HG02588 (cell line): ENCODE measurements around the gene EFL1.
"Not testable (repeated sequence)": the region's sequence is repeated elsewhere in the genome, so short reads cannot be mapped to it uniquely, and the experiment has no call there.

Experiments used
- ATAC-seq: cut with Tn5 transposase; IDR thresholded peaks from one replicate; pipeline ENCODE4 v1.9.1; 2021; ENCODE audit warnings: mild to moderate bottlenecking, moderate library complexity; ENCODE audit not compliant: unreplicated experiment

Gene EFL1

DNA sequence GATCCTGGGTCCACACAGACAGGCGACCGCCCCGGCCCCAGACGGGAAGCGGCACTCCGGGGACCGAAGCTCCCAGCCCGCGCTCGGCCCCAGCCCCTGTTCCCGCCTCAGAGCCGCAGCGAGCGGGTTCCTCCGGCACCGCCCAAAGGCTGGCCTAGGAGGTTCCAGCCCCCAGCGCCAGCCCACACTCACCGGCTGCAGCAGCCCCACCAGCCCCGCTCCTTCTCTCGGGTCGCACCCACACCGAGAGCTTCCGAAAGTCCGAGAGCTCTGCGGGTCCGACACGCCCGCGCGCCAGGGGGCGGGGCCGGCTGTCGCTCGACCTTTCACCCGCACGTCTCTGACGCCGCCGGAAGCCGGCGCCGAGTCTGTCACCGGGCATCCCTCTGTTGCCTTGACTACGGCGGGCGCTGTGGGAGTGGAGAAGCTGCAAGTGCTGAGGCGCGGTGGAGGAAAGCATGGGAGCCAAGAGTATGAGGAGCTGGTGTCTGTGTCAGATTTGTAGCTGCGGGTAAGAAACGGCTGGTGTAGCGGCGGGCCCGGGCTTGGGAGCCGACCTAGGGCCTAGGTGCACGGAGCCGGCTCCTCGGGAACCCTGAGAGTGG lies at the start of gene EFL1, which contains the start of gene SAXO2:
Gene EFL1 (minus strand): TSS at position 313 of the 605 bp plus-strand sequence. CDS start 956 bp downstream, outside the sequence.
Gene SAXO2 (plus strand): TSS at position 397 of the 605 bp plus-strand sequence. CDS start 62 bp downstream, at position 459.
- peak; percentile 97 for ATAC-seq

DNA sequence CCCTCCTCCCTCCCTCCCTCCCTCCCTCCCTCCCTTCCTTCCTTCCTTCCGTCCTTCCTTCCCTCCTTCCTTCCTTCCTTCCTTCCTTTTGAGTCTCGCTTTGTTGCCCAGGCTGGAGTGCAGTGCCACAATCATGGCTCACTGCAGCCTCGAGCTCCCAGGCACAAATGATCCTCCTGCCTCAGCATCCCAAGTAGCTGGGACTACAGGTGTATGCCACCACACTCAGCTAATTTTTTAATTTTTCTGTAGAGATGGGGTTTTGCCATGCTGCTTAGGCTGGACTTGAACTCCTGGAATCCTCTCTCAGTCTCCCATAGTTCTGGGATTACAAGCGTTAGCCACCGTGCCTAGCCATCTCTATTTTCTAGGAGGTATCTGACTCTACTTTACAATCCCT lies 48.8 kb upstream of the EFL1 start:
- not testable (repeated sequence) for ATAC-seq

DNA sequence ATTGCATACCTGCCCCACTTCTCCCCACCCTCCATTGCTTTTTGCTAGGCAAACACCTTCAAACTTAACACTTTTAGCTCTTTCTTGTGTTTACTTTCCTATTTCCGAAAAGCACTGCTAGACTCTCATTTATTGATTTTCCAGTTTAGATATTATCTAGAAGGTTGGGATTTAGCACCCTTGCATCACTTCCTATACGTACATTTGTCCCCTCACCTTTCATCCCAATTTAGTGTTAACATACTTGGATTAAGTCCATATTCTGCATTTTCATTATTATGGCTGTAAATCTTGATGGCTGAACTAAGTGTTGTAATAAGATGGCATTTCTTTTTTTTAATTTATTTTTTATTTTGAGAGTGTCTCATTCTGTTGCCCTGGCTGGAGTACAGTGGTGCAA lies 47.3 kb upstream of the EFL1 start:
- no peak for ATAC-seq

DNA sequence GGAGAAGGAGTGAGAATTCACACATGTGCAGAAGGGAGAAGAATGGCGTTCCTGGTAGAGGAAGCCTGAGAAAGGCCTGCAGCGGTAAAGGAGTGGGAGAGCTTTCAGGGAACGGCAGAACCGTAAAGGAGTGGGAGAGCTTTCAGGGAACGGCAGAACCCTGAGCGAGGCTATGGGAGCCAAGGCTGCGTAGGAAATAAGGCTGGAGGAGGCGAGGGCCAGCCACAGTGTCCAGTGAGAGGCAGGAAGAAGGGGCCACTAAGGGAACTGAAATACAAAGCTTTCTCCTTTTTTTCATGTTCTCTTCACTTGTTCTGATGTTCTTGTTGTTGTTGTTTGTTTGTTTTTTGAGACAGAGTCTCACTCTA lies 45.2 kb upstream of the EFL1 start:
- ATAC-seq = no peak

DNA sequence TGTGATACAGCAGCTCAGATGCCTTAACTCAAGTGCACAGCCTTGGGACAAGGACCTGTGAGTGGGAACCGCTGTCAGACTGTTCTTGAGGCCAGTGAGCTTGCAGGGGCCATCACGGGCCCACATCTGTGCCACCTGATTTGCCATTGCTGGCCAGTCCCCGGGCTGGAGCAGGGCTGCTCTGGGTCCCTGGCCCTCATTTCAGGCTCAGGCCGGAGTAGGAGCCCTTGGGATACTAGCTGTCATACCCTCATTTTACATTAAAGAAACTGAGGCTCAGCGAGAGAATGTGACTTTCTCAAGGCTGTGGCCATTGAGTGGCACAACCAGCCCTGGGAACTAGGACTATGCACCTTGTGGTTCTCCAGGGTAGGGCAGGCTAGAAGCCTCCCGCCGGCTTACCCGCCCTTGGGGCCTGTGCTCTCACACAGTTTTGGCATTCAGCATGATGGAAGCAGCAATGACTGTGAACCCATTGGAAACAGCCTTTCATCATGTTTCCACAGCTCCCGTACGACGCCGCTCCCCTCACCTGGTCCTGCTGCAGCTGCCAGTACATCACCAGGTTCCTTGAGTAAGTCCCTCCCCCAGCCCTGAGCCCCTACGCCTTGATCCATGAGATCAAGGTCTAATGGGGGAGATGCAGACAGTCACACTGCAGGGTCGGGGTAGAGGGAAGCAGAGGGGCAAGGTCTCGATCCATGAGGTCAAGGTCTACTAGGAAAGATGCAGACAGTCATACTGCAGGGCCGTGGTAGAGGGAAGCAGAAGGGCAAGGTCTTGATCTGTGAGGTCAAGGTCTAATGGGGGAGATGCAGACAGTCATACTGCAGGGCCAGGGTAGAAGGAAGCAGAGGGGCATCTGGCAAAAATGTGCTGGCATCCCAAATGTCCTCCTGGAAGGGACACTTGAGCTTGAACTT lies 44.5 kb upstream of the EFL1 start:
- no peak for ATAC-seq

- no peak for ATAC-seq
These were observed 43.1 kb upstream of the EFL1 start for GRCh38 chr15:82305621-82306048.

- no peak for ATAC-seq
These were observed 42.2 kb upstream of the EFL1 start for GRCh38 chr15:82304778-82305090.

DNA sequence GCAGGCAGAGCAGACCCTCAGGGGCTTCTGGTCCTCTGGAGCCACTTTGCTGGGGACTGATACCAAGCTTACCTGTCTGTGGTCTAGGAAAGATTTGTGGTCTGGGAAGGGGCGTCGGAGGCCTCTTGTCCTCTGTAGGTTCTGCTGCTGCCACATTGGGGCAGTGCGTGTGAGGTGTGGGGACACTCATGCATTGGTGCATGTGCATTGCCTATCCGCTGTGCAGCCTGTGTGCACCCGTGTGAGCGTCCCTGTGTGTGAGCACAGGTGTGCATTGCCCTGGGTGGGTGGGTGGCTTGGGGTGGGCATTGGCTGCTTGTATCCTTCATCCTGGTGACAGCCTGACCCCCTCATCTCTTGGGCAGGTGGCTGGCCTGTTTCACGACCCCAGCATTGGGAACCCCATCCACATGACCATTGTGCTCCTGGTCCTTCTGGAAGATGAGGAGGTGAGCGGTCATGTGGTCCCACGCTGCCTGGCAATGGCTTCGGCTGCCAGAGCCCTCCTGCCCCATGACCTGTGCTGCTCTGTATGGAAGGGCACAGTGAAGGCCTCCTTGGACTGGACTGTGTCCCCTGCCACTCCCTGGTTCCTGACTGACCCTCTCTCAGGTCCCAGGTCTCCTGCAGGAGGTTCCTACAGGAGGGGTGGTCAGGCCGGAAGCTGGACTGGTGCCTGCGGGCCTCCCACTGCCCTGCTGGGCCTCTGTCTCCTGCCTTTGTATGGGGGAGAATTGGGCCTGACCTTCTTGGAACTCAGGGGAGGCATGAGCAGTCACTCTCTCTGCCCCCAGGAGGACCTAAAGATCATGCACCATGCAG lies 41.6 kb upstream of the EFL1 start:
- ATAC-seq = no peak

DNA sequence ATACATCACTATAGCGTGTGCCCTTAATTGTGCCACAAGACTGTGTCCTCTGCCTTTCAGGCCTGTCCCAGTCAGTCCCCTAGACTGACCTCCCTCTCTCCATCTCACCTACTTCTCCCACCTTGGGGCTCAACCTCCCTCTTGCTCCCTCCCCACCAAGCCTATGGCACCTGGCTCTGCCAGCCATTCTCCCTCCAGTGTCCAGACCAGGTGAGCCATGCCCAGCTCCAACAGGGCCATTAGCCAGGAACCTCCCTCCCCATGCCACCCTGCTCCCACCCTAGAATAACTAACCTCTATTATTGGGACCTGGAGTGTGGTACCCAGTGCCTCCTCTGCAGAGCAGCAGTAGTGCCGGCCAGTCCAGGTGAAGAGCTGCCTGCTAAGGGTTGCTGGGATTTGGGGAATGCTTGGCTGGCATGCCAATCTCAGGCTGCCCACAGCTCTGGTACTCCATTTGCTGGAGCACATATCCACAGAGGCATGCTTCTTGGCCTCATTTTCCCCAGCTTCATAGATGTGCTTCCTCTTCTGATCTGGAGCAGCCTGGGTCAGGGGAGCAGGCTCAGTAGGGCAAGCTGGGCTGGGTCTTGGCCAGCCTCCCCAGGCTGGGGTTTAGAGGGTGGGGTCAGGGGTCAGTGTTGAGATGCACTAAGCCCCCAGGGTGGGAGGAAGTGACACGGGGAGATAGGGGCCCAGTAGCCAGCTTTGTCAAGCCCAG lies 38.9 kb upstream of the EFL1 start:
- no peak for ATAC-seq

DNA sequence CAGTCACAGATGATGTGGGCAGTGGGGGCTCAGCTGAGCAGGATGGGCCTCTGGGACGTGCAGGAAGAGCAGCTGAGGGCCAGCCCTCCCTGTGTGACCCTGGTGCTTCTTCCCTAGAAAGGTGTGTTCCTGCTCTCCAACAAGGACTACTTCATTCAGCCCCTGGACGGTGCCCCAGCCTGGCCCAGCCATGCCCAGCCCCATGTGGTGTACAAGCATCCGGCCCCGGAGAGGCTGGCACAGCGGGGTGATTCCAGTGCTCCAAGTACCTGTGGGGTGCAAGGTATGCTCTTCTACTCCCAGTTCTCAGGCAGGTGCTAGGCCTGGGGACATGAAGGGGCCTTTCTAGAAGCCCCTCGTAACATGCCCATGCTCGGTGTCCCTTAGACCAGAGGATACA lies 38.3 kb upstream of the EFL1 start:
- ATAC-seq = no peak

DNA sequence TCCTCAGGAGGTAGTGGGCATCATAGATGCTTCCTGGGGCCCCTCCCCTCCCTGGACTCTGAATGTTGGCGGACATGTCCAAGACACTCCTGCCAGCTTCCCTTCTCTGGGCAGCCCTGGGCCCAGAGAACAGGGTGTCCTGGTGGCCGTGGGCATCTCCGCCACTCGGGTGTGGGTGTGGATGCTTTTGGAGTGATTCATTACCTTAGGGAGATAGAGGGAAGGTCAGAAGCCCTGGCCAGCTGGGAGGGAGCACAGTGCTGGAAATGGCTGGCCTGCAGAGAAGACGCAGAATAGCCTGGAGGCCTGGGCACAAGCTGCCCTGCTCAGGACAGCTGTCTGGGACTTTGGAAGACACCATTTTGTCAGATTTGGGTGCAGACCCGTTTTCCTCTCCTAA lies 37.8 kb upstream of the EFL1 start:
- ATAC-seq = not testable (repeated sequence)

DNA sequence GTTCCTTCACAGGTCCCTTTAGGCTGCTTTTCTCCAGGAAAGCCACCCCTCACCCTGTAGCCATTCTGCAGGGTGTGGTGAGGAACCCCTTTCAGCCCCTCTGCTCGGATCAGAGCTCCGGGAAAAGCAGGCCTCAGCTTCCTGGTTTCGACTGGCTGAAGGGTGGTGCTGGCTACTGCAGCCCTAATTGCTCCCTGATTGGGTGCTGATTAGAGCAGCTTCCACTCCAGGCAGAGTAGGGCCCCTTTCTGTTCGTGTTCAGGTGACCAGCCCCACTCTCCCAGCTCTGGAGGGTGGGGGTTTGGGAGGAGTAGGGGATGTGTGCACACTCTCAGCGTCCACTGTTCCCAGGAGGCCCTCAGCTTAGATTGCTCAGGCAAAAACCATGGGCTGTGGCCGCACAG lies 37.0 kb upstream of the EFL1 start:
- not testable (repeated sequence) for ATAC-seq

DNA sequence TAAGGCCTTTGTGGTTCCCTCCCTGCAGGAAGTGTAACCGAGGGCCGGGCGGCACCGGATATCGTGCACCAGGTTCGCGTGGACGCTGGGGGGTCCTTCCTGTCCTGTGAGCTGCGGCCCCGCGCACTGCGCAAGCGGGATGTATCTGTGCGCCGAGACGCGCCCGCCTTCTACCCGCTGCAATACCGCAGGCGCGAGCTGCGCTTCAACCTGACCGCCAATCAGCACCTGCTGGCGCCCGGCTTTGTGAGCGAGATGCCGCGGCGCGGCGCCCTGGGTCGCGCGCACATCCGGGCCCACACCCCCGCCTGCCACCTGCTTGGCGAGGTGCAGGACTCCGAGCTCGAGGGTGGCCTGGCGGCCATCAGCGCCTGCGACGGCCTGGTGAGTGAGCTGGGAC lies 36.0 kb upstream of the EFL1 start:
- no peak for ATAC-seq

DNA sequence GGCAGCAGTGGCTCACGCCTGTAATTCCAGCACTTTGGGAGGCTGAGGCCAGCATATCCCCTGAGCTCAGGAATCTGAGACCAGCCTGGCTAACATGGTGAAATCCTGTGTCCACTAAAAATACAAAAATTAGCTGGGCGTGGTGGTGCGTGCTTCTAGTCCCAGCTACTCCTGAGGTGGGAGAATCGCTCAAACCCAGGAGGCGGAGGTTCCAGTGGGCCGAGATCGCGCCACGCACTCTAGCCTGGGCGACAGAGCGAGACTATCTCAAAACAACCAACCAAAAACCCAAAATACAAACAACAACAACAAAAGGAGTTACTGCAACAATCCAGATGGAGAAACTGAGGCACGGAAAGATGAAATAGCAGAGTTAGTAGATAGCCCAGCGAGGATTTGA lies 35.5 kb upstream of the EFL1 start:
- ATAC-seq = no peak

DNA sequence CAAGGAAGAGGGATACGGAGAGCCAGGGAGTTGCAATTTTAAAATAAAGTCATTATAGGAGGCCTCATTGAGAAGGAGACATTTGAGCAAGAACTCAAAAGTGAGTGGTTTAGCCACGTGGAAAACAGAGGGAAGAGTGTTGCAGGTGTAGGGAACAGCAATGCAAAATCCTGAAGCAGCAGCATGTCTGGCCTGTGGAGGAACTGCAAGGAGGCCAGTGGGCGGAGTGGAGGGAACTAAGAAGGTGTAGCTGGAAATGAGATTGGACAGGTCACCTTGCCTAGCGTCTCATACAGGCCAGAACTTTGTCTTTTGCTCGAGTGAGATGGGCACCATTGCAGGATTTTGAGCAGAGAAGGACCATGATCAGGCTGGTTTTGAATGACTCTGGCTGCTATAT lies 35.0 kb upstream of the EFL1 start:
- ATAC-seq = no peak

- no peak for ATAC-seq
These were observed 31.6 kb upstream of the EFL1 start for GRCh38 chr15:82294061-82294690.

GRCh38 chr15:82292271-82292670 lies 29.7 kb upstream of the EFL1 start:
- ATAC-seq = no peak

GRCh38 chr15:82288202-82288601 lies 25.7 kb upstream of the EFL1 start:
- not testable (repeated sequence) for ATAC-seq

DNA sequence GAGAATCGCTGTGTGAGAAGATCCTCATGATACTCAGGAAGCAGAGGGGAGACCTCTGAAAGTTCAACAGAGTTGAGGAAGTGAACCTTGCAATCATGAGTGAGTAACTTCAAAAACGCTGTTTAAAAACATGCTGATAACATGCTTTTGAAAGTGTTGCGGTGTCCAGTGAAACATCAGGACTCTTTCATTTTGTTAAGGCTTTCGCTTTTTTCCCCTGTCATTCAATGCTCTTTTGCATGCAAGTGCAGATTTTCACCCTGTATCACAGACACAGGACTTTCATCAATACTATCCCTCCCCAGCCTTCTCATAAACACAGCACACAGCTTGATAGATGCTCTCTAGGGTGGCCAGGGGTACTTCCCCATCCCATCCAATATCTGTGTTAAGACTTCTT lies 23.9 kb upstream of the EFL1 start:
- peak; percentile 79 for ATAC-seq

- not testable (repeated sequence) for ATAC-seq
These were observed 21.8 kb upstream of the EFL1 start for GRCh38 chr15:82284381-82284780.
